Measurements from ENCODE around the gene ACAN.

DNA sequence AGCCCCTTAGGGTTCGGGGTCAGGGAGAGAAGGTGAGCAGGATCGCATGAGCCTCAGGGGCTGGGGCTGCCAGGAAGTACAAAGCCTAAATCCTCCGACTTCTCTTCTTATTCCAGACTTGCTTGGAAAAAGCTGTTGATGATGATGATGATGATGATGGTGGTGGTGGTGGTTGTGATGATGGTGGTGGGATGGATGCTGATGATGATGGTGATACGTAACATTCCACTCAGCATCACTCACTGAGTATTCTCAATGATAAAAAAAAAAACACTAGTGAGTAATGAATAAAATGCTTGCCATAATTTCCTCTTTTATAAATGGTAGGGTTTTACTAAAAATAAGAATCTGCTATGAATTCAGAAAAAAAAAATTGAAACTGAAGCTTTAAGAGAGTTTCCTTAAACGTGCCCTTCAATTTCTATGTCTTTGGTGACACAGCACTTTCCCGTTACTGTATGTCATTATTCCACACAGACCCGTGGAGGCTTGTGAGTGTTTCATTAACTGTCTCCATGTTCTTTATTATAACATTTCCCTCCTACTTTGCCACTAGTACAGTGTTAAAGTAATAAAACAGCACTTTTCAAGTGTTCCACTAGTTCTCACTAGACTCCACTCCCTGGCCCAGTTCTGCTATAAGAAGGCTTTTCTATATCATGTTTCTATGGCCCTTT, 5.4 kb upstream of the ACAN start:
- TF ChIP-seq TRIM28 (IDR thresholded peaks at IDR 0.05) (no peak), TAF1 (IDR thresholded peaks at IDR 0.05; ENCODE audit: control insufficient read depth, extremely low read depth, insufficient read depth, low read length, severe bottlenecking) (no peak), EP300 (IDR thresholded peaks at IDR 0.05; ENCODE audit: low read length) (no peak), KLF6 (CRISPR knock-in tag; IDR thresholded peaks at IDR 0.05; ENCODE audit: borderline replicate concordance) (no peak), POLR2AphosphoS5 (IDR thresholded peaks at IDR 0.05; ENCODE audit: control insufficient read depth, insufficient read depth, low read depth, low read length) (no peak)
- TF ChIP-seq, protein P1, sequence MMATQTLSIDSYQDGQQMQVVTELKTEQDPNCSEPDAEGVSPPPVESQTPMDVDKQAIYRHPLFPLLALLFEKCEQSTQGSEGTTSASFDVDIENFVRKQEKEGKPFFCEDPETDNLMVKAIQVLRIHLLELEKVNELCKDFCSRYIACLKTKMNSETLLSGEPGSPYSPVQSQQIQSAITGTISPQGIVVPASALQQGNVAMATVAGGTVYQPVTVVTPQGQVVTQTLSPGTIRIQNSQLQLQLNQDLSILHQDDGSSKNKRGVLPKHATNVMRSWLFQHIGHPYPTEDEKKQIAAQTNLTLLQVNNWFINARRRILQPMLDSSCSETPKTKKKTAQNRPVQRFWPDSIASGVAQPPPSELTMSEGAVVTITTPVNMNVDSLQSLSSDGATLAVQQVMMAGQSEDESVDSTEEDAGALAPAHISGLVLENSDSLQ (IDR thresholded peaks at IDR 0.05) = no peak
- TF ChIP-seq, protein P2, sequence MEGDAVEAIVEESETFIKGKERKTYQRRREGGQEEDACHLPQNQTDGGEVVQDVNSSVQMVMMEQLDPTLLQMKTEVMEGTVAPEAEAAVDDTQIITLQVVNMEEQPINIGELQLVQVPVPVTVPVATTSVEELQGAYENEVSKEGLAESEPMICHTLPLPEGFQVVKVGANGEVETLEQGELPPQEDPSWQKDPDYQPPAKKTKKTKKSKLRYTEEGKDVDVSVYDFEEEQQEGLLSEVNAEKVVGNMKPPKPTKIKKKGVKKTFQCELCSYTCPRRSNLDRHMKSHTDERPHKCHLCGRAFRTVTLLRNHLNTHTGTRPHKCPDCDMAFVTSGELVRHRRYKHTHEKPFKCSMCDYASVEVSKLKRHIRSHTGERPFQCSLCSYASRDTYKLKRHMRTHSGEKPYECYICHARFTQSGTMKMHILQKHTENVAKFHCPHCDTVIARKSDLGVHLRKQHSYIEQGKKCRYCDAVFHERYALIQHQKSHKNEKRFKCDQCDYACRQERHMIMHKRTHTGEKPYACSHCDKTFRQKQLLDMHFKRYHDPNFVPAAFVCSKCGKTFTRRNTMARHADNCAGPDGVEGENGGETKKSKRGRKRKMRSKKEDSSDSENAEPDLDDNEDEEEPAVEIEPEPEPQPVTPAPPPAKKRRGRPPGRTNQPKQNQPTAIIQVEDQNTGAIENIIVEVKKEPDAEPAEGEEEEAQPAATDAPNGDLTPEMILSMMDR (IDR thresholded peaks at IDR 0.05 in 2 of 3, conservative IDR thresholded peaks at IDR 0.05 in 1 of 3; ENCODE audit: insufficient read depth in 2 of 3, low read depth in 1 of 3, low read length in 3 of 3) = no peak

Measured in K562 (cell line).